ENCODE results near the gene SYT14. TPM values are rescaled to one million over a fixed set of nuclear protein-coding genes. Genes with fewer than 3 reads are reported as not detected.
"Not testable (repeated sequence)": the region's sequence is repeated elsewhere in the genome, so short reads cannot be mapped to it uniquely, and the experiment has no call there.

SYT14 gene
- under 0.01 TPM for total RNA-seq

- H3K4me3 ChIP-seq (ENCODE audit: low read length), result no peak within 1 kb of the TSS
- peaks cover 5% of the 10 kb centered on the region for H3K4me1 ChIP-seq (ENCODE audit: insufficient read depth, low read length)
- H3K9me3 ChIP-seq (ENCODE audit: low read depth, low read length), result no peaks in the 10 kb centered on the region
- H3K27me3 ChIP-seq (ENCODE audit: insufficient read depth, low read length), result peaks cover 55% of the 10 kb centered on the region
These were observed at the start of gene SYT14 for GRCh38 chr1:209937996-209938959. SYT14 (plus strand) TSS chr1:209938217; CDS start chr1:209938265, 48 bp downstream.

DNA sequence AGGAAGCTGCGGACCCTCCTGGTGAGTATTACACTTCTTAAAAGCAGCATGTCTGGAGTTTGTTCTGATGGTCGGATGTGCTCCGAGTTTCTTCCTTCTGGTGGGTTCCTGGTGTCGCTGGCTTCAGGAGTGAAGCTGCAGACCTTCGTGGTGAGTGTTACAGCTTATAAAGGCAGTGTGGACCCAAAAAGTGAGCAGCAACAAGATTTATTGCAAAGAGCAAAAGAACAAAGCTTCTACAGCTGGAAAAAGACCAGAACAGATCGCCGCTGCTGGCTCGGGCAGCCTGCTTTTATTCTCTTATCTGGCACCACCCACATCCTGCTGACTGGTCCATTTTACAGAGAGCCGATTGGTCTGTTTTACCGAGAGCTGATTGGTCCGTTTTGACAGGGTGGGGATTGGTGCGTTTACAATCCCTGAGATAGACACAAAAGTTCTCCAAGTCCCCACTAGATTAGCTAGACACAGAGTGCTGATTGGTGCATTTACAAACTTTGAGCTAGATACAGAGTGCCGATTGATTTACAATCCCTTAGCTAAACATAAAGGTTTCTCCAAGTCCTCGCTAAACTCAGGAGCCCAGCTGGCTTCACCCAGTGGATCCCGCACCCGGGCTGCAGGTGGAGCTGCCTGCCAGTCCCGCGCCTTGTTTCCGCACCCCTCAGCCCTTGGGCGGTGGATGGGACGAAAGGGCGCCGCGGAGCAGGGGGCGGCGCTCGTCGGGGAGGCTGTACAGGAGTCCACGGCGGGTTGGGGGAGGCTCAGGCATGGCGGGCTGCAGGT lies 49.5 kb upstream of the SYT14 start:
- not testable (repeated sequence) for H3K9me3 ChIP-seq (ENCODE audit: low read depth, low read length); H3K4me1 ChIP-seq (ENCODE audit: insufficient read depth, low read length); H3K4me3 ChIP-seq (ENCODE audit: low read length); H3K27me3 ChIP-seq (ENCODE audit: insufficient read depth, low read length)

DNA sequence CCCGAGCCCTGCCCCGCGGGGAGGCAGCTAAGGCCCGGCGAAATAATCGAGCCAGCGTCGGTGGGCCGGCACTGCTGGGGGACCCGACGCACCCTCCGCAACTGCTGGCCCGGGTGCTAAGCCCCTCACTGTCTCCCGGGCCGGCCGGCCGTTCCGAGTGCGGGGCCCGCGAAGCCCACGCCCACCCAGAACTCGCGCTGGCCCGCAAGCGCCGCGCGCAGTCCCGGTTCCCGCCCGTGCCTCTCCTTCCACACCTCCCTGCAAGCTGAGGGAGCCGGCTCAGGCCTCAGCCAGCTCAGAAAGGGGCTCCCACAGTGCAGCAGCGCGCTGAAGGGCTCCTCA lies 49.0 kb upstream of the SYT14 start:
- Histone ChIP-seq H3K27me3 (ENCODE audit: insufficient read depth, low read length) (peaks cover 2% of the 10 kb centered on the region), H3K4me3 (ENCODE audit: low read length) (no peak overlapping the region), H3K9me3 (ENCODE audit: low read depth, low read length) (no peaks in the 10 kb centered on the region), H3K4me1 (ENCODE audit: insufficient read depth, low read length) (no peaks in the 10 kb centered on the region)

DNA sequence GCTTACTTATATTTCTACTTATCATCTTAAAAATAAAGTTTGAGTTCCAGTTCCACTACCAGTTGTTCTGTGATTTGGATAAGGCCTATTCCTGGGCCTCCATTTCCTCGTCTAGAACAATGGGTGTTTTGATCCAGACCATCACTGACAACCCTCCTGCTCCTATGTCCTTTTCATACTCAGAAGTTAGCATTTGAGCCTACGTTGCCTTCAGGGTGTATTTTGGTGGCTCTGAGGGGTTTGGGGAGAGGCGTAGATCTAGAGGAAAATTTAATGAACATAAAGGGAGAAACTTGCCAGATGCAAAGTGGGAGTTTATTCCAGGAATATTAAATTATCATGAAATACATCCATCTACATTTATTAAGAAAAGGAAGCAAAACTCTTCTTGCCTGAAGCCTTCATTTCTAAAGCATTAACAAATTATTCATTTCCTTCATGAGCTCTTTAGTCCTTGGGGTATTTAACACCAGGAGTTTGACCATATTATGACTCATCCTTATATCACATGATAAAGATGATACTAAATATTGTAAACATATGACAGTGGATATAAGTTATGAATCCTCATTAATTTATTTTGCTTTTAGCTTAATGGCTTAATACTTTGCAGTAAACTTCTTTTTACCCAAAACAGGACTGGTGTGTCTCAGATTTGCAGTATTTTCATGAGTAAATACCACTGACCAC lies 47.2 kb upstream of the SYT14 start:
- H3K4me3 ChIP-seq (ENCODE audit: low read length), result no peak overlapping the region
- H3K27me3 ChIP-seq (ENCODE audit: insufficient read depth, low read length), result no peaks in the 10 kb centered on the region
- H3K4me1 ChIP-seq (ENCODE audit: insufficient read depth, low read length), result no peaks in the 10 kb centered on the region
- H3K9me3 ChIP-seq (ENCODE audit: low read depth, low read length), result no peaks in the 10 kb centered on the region

DNA sequence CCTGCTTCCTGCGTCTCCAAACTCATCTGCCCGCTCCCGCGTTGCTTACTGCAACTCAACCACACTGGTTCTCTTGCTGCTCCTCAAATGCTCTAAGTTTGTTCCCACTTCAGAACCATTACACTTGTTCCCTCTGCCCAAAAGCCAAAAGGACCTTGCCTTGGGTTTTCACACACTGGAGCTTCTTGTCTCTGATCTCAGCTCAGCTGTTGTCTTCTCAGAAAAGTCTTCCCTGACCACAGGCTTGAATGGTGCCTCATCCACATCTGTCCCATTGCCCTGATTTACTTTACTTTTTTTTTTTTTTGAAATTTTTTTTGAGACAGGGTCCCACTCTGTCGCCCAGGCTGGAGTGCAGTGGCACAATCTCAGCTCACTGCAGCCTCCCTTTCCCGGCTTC lies 44.3 kb upstream of the SYT14 start:
- Histone ChIP-seq H3K9me3 (ENCODE audit: low read depth, low read length) (no peaks in the 10 kb centered on the region), H3K4me1 (ENCODE audit: insufficient read depth, low read length) (no peaks in the 10 kb centered on the region), H3K4me3 (ENCODE audit: low read length) (no peak overlapping the region), H3K27me3 (ENCODE audit: insufficient read depth, low read length) (no peaks in the 10 kb centered on the region)

DNA sequence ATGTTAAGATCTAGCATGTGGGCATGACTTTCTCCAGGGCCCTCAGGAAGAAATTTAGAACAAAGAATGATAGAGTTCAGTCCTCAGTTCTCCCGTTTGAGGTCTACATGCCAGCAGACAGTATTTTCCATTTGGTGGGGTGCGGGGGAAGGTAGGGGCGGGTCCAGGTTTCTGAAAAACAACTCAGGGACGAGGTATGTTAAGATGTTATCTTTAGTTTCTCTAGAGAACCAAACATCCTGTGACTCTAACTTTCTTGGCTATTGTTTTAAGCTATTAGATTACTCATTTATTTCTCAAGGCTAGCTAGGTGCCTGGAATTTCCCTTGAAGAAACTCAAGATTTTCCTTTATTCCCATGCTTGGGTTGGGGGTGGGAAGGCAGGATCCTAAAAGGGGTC lies 42.3 kb upstream of the SYT14 start:
- no peaks in the 10 kb centered on the region for H3K4me1 ChIP-seq (ENCODE audit: insufficient read depth, low read length)
- H3K4me3 ChIP-seq (ENCODE audit: low read length), result no peak overlapping the region
- no peaks in the 10 kb centered on the region for H3K27me3 ChIP-seq (ENCODE audit: insufficient read depth, low read length)
- H3K9me3 ChIP-seq (ENCODE audit: low read depth, low read length), result no peaks in the 10 kb centered on the region

DNA sequence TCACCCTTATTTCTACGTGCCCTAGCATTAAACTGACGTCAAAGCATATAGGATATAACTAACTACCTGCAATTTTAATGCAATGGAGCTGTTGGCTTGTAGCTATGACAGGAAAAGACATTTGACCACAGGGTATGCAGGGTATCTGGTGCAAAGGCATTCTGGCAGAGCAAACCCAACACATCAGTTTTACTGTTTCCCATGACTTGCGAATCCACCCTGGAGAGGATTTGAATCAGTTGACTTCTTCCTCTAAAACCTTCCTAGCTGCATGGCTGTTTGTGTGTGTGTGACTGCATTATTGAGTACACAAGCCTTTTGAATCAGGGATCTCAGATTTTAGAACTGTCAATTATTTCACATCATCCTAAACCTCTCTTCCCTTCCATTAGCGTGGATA lies 41.7 kb upstream of the SYT14 start:
- H3K27me3 ChIP-seq (ENCODE audit: insufficient read depth, low read length), result no peaks in the 10 kb centered on the region
- H3K9me3 ChIP-seq (ENCODE audit: low read depth, low read length), result no peaks in the 10 kb centered on the region
- no peaks in the 10 kb centered on the region for H3K4me1 ChIP-seq (ENCODE audit: insufficient read depth, low read length)
- H3K4me3 ChIP-seq (ENCODE audit: low read length), result no peak overlapping the region

DNA sequence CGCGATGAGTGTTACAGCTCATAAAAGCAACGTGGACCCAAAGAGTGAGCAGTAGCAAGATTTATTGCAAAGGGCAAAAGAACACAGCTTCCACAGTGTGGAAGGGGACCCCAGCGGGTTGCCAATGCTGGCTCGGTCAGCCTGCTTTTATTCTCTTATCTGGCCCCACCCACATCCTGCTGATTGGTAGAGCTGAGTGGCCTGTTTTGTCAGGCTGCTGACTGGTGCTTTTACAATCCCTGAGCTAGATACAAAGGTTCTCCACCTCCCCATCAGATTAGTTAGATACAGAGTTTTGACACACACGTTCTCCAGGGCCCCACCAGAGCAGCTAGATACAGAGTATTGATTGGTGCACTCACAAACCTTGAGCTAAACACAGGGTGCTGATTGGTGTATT lies 39.7 kb upstream of the SYT14 start:
- not testable (repeated sequence) for H3K9me3 ChIP-seq (ENCODE audit: low read depth, low read length); H3K4me1 ChIP-seq (ENCODE audit: insufficient read depth, low read length); H3K4me3 ChIP-seq (ENCODE audit: low read length); H3K27me3 ChIP-seq (ENCODE audit: insufficient read depth, low read length)

DNA sequence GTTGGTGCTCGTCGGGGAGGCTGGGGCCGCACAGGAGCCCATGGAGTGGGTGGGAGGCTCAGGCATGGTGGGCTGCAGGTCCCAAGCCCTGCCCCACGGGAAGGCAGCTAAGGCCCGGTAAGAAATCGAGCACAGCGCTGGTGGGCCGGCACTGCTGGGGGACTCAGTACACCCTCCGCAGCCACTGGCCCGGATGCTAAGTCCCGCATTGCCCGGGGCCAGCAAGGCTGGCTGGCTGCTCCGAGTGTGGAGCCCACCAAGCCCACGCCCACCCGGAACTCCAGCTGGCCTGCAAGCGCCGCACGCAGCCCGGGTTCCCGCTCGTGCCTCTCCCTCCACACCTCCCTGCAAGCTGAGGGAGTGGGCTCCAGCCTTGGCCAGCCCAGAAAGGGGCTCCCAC lies 39.2 kb upstream of the SYT14 start:
- not testable (repeated sequence) for H3K27me3 ChIP-seq (ENCODE audit: insufficient read depth, low read length); H3K4me3 ChIP-seq (ENCODE audit: low read length); H3K4me1 ChIP-seq (ENCODE audit: insufficient read depth, low read length); H3K9me3 ChIP-seq (ENCODE audit: low read depth, low read length)

- Histone ChIP-seq H3K4me1 (ENCODE audit: insufficient read depth, low read length) (no peaks in the 10 kb centered on the region), H3K9me3 (ENCODE audit: low read depth, low read length) (no peaks in the 10 kb centered on the region), H3K27me3 (ENCODE audit: insufficient read depth, low read length) (no peaks in the 10 kb centered on the region), H3K4me3 (ENCODE audit: low read length) (no peak overlapping the region)
These were observed 38.1 kb upstream of the SYT14 start for GRCh38 chr1:209899948-209900347.

GRCh38 chr1:209900734-209901133 lies 37.3 kb upstream of the SYT14 start:
- Histone ChIP-seq H3K27me3 (ENCODE audit: insufficient read depth, low read length) (no peaks in the 10 kb centered on the region), H3K4me1 (ENCODE audit: insufficient read depth, low read length) (no peaks in the 10 kb centered on the region), H3K9me3 (ENCODE audit: low read depth, low read length) (no peaks in the 10 kb centered on the region), H3K4me3 (ENCODE audit: low read length) (no peak overlapping the region)

- no peaks in the 10 kb centered on the region for H3K9me3 ChIP-seq (ENCODE audit: low read depth, low read length)
- no peak overlapping the region for H3K4me3 ChIP-seq (ENCODE audit: low read length)
- H3K4me1 ChIP-seq (ENCODE audit: insufficient read depth, low read length), result no peaks in the 10 kb centered on the region
- no peaks in the 10 kb centered on the region for H3K27me3 ChIP-seq (ENCODE audit: insufficient read depth, low read length)
These were observed 36.8 kb upstream of the SYT14 start for GRCh38 chr1:209901211-209901610.

- H3K9me3 ChIP-seq (ENCODE audit: low read depth, low read length); H3K4me3 ChIP-seq (ENCODE audit: low read length): not testable (repeated sequence)
These were observed 33.2 kb upstream of the SYT14 start for GRCh38 chr1:209904774-209905173.

DNA sequence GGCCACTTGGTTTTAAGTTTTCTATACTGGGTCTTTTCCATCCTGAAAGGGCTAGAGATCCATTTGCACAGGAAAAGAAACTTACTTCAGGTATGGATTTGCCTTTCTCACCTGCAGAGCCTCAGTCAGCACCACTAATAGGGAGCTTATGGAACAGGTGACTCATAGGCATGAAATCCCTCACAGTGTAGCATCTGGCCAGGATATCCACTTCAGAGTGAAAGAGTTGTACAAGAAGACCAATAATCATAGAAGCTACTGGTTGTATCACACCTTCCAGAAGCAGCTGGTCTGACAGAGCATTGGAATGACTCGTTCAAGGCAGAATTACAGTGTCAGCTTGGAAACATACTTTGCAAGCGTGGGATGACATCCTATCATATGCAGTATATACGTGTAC lies 26.3 kb upstream of the SYT14 start:
- Histone ChIP-seq H3K4me1 (ENCODE audit: insufficient read depth, low read length) (no peaks in the 10 kb centered on the region), H3K27me3 (ENCODE audit: insufficient read depth, low read length) (no peaks in the 10 kb centered on the region), H3K9me3 (ENCODE audit: low read depth, low read length) (no peaks in the 10 kb centered on the region), H3K4me3 (ENCODE audit: low read length) (no peak overlapping the region)

More at GRCh38 chr1:209904774-209905173, 33.2 kb upstream of the SYT14 start:
- H3K27me3 ChIP-seq (ENCODE audit: insufficient read depth, low read length); H3K4me1 ChIP-seq (ENCODE audit: insufficient read depth, low read length): not testable (repeated sequence)

- no peak overlapping the region for H3K4me3 ChIP-seq (ENCODE audit: low read length)
- no peaks in the 10 kb centered on the region for H3K9me3 ChIP-seq (ENCODE audit: low read depth, low read length)
- H3K27me3 ChIP-seq (ENCODE audit: insufficient read depth, low read length), result no peaks in the 10 kb centered on the region
- H3K4me1 ChIP-seq (ENCODE audit: insufficient read depth, low read length), result no peaks in the 10 kb centered on the region
These were observed 25.7 kb upstream of the SYT14 start for GRCh38 chr1:209912306-209912705.
